NCI-H2107 treated with DMSO at 0.1 percent for 48 hours (cell line): ENCODE measurements around the gene U2AF1L4.

ENCODE experiments used
- DNase-seq: peaks from one replicate; lab custom pipeline; 2025; ENCODE audit not compliant: unreplicated experiment; lab: John Stamatoyannopoulos, UW

U2AF1L4 gene, protein sequence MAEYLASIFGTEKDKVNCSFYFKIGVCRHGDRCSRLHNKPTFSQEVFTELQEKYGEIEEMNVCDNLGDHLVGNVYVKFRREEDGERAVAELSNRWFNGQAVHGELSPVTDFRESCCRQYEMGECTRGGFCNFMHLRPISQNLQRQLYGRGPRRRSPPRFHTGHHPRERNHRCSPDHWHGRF

DNA sequence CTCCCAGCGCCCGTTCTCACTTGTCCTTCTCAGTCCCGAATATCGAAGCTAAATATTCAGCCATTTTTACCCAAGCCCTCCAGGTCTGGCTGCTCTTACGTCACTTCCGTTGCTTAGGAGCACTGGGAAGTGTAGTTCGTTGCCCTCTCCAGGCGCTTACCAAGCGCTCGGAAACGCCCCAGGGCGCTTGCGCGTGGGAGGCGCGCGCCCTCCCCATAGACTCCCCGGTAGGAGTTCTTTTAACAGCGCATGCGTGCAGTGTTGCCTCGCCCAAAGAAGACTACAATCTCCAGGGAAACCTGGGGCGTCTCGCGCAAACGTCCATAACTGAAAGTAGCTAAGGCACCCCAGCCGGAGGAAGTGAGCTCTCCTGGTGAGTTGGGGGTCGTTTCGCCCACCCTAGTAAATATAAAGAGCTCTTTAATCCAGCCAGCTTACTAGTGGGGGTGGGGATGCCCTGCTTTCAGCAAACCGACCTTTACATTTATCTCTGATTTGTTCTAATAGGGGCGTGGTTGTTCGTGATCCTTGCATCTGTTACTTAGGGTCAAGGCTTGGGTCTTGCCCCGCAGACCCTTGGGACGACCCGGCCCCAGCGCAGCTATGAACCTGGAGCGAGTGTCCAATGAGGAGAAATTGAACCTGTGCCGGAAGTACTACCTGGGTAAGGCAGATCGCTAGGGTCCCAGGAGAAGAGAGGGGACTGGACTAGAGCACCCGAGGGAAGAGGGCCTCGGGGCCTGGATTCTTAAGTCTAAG is at the start of gene U2AF1L4, which contains the start of gene PSENEN:
Gene U2AF1L4 (minus strand): TSS at position 91 of the 759 bp plus-strand sequence. CDS start 27 bp downstream, at position 64.
Gene PSENEN (plus strand): TSS at position 324 of the 759 bp plus-strand sequence. CDS start 280 bp downstream, at position 604.
- DNase-seq, result peak; percentile 97

DNA sequence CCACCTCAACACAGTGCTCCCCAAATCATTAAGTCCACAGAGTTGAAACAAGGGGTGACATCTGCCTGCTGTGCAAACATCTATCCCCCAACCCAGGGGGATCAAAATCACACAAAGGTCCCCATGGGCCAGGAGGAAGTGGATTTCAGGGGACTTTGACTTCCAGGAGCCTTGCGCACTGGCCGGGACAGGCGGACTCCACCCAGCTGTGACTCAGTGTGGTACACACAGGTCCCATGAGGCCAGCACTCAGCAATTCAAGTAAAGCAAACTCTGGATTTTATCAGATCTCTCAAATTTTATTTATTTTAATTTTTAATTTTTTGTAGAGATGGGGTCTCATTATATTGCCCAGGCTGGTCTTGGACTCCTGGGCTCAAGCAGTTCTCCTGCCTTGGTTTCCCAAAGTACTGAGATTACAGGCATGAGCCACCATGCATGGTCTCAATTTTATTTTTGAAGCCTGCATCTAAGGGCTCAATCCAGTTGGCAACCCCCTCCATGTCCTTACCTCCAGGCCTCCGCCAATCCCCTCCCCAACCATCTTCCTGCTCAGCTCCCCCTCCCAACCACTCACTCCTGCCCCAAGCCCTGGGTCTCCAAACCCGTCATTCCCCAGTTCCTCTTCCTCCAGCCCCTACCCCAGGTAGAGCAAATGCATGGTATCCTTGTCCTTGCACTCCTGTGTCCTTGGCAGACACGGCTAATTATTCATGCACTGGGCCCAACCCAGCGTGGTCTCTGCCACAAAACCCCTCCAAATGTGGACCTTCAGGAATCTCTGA is 48.4 kb upstream of the U2AF1L4 start:
- DNase-seq, result no peak

DNA sequence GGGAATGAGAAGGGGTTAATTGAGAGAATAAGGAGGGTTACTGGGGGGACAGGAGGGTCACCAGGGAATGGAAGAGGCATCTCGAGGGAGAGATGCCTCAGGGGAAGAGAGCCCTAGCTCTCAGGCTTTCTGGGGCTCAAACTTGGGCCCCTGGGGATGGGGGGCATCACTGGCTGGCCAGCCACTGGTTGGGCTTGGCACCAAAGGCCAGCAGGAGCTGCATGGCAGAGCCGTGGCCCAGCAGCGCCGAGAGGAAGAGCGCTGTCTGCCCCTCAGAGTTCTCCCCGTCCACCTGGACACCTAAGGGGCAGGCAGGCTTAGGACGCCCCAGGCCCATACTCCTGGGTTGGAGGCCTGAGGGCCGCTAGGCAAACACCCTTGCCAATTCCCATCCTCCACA is 47.7 kb upstream of the U2AF1L4 start:
- DNase-seq, result no peak

DNA sequence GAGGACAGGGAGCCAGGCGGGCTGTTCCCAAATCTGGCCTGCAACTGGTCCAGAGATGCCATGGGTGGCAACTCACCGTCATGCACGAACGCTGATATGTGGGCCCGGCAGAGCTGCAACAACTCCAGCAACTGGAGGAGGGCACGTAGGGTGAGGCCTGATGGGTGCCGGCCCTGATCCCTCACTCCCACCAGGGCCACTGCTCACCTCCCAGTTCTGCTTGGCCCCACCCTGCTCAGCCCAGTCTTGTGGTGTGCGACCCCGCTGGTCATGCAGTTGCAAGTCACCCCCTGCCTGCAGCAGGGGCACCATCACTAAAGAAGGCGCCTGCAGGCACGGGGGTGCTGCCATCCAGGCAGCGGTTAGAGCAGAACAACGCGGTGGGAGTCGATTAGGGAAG is 47.1 kb upstream of the U2AF1L4 start:
- DNase-seq, result no peak

DNA sequence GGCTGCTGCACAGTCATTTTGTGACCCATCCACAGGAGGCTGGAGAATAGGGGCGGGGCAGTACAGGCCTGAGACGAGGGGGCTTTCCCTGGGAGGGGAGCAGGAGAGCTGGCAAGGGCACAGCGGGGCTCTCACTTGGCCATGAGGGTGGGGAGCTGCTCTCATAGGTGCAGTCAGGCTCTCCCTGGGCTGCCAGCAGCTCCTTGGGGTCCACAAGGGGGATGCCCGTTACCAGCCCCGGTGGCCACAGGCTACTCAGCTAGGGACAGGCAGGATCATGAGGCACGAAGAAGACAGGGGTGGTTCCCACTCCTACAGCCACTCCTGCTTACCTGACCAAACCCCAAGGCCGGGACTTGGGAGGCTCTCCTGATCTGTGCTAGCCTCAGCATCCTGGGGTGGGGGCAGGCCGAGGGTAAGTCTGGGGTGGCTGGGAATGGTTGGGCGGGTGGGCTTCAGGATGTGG is 46.6 kb upstream of the U2AF1L4 start:
- no peak for DNase-seq

DNA sequence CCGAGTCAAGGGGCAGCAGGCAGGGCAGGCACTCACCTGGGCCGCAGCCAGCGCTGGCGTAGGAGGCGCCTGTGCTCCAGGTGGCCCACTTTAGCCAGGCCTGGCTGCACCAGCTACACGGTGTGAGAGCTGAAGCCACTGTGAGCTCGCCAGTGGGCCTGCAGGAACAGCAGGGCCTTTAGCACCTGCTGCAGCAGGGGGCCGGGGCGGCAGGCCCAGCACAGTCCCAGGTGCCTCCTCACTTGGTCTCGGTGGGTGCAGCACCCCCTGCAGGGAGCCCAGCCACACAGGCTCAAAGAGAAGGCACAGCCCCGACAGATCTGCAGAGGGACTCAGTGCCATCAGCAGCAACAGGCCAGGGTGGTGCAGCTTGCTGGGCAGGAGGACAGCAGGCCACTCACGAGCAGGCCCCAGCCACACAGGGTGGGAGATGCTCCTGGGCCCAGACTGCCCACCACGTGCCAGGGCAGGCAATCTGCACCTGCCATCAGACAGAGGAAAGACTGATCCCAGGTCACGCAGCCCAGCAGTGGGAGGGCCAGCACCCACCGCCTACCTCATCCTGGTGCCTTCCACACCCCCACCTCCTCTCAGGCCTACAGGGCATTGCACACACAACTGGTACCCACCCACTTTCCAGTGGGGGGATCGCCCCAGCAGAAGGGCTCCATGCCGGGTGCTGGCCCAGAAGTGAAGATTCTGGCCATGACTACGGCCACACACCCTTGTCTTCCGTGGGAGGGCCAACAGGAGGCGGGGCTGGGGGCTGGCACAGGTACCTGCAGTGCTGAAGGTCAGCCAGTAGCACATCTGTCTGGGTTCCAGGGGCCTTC is 46.0 kb upstream of the U2AF1L4 start:
- peak; percentile 24 for DNase-seq

DNA sequence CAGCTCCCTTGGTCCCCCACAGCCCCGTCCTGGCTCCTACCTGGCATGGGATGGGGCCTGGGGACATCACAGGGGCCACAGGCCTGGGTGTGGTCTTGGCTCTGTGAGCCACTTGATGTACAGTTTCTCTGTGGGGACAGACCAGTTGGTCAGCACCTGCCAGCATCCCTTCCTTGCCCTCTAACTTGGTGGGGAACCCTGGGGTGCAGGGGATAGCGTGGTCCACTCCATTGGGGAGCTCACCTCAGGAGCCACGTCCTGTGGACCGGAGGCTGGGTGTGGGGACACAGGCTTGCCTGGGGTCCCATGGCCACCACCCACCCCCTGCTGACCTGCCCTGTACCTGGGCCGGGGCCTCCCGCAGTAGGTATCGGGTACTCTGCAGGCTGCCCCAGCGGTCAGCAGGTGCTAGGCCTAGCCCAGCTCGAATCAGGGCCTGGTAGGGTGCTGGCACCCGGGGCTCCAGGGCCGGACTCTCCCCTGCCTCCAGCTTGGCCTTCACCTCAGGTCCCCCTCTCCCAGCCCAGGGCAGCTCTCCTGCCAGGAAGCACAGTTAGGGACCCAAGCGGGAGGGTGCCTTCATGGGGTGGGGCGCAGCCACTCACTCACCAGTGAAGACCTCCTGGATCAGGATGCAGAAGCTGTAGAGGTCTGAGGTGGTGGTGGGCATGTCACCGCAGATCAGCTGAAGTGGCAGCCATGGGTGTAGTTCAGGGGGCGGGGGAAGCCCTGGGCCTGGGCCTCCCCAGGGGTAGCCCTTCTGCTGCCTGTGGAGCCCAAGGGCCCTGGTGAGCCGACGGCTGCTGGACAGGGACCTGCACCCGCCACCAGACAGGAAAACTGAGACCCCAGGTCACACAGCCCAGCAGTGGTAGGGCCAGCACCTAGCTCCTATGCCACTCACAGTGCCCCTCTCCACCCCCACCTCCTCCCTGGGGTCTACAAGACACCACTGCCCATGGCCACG is 45.0 kb upstream of the U2AF1L4 start:
- DNase-seq, result no peak

DNA sequence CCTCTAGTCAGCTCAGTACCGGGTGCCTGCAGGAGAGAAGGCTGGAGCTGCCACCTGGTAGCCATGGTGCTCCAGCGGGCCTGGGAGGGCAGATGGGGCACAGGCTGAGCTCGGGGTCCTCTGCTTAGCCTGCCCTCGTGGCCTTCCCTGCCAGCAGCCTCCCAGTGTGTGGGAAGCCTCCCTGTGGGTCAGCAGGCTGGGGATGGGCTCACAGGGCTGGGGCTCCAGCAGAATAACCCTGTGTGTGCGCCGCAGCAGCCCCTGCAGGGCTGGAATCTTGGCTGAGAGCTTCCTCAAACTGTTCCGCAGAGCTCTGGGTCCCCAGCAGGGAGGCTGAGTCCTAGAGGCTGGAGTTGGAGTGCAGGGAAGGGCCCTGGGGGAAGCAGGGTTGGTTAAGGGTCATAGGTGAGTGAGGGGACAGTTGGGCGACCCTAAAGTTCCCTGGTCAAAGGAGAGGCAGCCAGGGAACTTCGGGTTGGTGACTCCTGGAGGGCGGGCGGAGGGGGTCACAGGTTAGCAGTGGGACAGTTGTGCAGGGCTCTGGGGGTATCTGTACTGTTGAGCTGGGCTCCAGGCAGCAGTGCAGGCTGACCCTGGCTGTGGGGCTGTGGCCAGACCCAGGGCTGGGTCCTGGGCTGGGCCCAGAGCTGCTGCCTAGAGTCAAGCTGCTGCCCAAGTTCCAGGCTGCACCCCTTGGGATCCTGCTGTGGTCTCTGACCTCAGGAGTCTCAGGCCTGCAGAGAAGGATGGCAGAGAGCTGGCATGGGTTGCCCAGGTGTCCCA is 44.2 kb upstream of the U2AF1L4 start:
- DNase-seq, result no peak

DNA sequence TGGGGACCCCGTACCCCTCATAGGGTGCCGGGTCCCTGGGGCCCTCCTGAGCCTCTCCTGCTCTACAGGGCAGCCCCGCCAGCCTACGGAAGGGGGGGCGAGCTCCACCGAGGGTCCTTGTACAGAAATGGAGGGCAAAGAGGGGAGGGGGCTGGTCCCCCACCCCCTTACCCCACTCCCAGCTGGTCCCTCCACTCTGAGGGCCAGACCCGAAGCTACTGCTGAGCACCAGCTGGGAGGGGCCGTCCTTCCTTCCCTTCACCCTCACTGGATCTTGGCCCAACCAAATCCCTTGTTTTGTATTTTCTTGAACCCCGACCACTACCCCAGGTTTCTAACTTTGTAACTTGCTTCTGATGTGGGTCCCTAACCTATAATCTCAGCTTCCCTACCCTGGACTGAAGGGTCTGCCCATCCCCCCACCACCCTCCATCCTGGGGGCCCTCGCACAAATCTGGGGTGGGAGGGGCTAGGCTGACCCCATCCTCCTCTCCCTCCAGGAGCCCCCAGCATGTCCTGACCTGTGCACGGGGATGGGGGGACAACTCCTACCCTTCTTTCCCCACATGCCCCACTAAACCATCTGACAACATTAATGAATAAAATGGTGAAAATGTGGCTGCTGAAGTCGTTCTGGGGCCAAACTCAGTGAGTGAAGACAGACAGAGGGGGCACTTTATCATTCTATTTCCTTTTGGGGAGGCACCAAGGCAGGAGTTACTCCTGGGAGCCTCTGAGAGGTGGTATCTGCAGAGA is 43.2 kb upstream of the U2AF1L4 start:
- DNase-seq, result no peak

DNA sequence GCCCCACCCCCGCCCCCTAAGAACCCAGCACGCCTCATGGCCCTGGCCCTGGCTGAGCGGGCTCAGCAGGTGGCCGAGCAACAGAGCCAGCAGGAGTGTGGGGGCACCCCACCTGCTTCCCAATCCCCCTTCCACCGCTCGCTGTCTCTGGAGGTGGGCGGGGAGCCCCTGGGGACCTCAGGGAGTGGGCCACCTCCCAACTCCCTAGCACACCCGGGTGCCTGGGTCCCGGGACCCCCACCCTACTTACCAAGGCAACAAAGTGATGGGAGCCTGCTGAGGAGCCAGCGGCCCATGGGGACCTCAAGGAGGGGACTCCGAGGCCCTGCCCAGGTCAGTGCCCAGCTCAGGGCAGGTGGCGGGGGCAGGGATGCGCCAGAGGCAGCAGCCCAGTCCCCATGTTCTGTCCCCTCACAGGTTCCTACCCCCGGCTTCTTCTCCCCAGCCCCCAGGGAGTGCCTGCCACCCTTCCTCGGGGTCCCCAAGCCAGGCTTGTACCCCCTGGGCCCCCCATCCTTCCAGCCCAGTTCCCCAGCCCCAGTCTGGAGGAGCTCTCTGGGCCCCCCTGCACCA is 42.1 kb upstream of the U2AF1L4 start:
- no peak for DNase-seq

DNA sequence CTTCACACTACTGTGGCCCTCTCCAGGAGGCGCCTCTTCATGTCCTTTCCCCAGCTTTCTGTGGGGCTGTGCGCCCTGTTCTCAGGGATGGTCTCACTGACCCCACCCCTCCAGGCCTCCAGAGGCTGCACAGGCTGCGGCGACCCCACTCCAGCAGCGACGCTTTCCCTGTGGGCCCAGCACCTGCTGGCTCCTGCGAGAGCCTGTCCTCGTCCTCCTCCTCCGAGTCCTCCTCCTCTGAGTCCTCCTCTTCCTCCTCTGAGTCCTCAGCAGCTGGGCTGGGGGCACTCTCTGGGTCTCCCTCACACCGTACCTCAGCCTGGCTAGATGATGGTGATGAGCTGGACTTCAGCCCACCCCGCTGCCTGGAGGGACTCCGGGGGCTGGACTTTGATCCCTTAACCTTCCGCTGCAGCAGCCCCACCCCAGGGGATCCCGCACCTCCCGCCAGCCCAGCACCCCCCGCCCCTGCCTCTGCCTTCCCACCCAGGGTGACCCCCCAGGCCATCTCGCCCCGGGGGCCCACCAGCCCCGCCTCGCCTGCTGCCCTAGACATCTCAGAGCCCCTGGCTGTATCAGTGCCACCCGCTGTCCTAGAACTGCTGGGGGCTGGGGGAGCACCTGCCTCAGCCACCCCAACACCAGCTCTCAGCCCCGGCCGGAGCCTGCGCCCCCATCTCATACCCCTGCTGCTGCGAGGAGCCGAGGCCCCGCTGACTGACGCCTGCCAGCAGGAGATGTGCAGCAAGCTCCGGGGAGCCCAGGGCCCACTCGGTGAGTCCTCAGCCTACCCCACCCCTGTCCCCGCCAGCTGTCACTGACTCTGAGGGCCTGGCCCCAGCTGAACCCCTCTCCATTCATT is 41.3 kb upstream of the U2AF1L4 start:
- no peak for DNase-seq

DNA sequence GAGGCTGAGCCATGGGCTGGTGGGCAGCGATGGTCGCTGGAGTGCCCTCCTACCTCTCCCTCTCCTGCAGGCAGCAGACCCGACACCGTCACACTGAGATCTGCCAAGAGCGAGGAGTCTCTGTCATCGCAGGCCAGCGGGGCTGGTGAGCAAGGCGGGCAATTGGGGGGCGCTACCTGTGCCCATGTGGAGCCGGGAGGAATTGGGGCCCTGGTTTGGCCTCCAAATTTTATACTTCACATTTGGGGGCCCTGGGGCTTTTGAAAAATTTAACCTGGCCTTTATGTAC is 40.1 kb upstream of the U2AF1L4 start:
- DNase-seq, result no peak

DNA sequence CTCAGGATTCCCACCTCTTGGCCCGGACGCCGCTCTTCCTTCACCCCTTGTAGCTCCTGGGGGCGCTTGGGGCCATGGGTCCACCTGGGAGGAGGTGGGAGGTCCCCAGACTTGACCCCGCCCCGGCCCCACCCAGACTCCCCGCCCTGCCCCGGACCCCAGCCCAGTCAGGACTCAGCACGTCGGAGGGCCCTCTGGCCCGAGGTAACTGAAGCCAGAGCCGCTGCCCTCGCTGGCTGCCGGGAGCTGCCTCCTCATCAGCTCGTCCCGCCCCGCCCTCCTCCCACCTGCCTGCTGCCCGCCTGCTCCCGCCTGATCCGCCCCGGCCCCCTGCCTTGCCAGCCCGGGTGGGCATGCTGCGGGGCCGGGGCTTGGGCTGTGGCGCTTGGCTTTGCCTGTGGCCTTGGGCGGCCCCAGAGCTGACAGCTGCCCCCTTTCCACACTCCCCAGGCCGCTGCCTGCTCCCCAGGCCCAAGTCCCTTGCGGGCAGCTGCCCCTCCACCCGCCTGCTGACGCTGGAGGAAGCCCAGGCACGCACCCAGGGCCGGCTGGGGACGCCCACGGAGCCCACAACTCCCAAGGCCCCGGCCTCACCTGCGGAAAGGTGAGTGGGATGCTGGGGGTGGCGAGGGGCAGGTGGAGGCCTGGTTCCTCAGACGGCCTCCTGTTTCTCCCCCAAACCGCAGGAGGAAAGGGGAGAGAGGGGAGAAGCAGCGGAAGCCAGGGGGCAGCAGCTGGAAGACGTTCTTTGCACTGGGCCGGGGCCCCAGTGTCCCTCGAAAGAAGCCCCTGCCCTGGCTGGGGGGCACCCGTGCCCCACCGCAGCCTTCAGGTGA is 39.5 kb upstream of the U2AF1L4 start:
- DNase-seq, result no peak

DNA sequence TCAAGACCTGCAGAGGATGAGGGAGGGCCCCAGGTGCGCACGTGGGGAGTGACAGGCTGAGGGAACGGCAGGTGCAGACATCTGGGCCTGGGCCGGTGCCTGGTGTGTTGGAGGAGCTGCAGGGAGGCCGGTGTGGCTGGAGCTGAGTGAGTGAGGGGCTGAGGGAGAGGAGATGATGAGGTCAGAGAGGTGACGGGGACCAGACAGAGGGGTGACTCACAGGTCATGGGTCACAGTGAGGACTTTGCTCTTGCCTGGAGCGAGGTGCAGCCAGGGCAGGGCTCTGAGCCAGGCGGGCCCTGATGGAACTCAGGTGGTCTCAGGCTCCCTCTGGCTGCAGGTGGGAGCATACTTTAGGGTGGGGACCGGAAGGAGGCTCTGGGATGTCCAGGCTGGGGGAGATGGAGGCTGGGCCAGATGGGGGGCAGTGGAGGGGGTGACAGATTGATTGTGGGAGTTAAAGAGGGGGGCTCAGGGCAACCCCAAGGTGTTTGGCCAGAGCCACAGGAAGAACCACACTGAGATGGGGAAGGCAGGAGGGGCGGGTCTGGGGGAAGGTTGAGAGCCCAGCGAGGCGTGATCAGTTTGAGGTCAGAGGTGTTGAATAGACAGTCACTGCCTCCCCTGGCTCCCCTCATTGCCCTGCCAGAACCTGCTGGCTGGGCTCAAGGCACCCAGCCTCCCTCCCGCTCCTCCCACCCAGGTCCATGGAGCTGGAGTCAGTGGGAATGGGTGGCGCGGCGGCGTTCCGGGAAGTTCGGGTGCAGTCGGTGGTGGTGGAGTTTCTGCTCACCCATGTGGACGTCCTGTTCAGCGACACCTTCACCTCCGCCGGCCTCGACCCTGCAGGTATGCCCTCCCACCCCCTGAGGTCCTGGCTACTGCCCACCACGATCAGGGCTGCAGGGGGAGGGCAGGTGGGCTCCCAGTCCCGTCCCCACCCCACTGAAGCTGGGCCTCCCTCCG is 38.5 kb upstream of the U2AF1L4 start:
- no peak for DNase-seq

DNA sequence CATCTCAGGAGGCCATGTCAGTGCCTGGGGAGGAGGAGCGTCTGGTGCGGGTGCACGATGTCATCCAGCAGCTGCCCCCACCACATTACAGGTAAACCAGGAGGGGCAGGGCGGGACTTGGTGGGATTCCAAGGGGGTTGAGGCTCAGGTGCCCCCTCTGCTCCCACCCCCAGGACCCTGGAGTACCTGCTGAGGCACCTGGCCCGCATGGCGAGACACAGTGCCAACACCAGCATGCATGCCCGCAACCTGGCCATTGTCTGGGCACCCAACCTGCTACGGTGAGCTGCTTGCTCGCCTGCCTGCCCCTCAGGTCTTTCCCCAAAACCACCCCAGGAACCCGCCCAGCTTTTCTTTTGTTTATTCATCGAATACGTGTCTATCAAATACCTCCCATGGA is 37.4 kb upstream of the U2AF1L4 start:
- no peak for DNase-seq
